Stimulated activated CD8-positive, alpha-beta memory T cell treated with anti-CD3 and anti-CD28 coated beads, Interleukin-7, amount 100 ng/mL, for 48 hours (primary cell): ENCODE data around the gene SOX9.

Experiments used
- DNase-seq, 2 donors: peaks; one replicate each; pipeline ENCODE4 v3.0.0-alpha.2; 2020; ENCODE audit warnings: low read depth in 1 of 2; ENCODE audit errors: extremely low read depth in 1 of 2

SOX9 gene

GRCh38 chr17:72120642-72121163 lies at the start of gene SOX9:
Gene SOX9, plus strand, starts transcription at chr17:72121020. Its CDS starts 372 bp downstream, at chr17:72121392.
- DNase-seq: no peak

GRCh38 chr17:72071330-72071729 lies 49.5 kb upstream of the SOX9 start:
- no peak for DNase-seq

- DNase-seq: no peak
These were observed 44.7 kb upstream of the SOX9 start for GRCh38 chr17:72075995-72076677.

DNA sequence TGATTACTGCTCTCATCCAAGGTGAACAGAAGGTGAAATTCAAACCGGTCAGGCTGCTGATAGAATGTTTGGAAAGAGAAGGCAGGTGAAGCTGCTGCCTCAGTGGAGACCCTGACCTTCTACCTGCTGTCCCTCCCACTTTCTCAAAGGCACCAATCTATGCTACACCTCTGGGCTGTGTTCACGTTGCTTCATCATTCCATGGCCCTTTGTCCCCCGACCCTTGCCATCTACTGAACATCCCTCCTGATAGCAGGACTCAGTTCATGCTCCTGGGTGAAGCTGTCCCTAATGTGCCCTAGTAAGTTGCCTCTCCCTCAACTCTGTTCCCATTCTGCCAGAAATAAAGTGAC lies 44.2 kb upstream of the SOX9 start:
- DNase-seq: no peak

DNA sequence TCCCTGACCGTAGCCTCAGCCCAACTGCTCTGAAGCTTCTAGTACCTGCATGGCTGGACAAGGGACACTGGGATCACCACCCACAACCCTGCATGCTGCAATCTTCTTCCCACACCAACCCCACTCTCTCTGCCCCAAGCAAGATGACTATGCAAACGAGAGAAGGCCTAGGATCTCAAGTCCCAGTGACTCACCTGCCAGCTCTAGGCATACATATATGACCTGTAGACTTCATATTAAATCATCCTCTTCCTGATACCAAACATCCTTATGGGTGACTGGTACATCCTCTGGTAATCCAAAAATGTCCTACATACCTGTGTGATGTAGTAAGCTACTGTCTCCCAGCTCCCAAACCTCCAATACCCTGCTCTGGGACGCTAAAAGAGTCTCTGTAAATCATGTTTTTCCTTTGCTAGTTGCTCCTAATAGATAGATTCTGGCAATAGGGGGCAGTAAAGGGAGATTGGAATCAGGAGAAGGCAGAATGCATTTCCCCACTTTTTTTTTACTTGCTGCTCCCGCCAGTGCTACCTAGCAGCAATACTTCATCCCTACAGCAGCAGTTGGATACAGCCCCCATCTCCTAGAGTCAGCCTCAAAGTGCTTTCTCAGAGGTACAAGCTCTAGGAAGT lies 43.4 kb upstream of the SOX9 start:
- no peak for DNase-seq

DNA sequence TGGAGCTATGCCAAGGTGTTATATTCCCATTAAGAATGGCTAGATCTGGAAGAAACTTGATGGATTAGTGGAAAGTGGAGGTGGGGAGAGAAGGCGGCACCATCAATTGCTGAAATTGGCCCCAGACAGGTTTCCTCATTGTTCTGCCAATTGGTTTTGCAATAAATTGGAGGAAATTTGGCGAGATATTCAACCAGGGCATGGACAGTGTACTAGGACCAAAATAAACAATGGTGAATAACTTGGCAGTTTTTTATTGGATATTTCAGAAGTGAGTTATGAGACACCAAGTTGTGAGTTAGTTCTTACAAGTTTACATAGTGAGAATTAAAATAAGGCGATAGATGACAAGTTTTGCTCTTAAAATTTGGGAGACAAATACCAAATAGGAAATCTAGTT lies 41.1 kb upstream of the SOX9 start:
- DNase-seq: no peak

- DNase-seq: no peak
These were observed 32.9 kb upstream of the SOX9 start for GRCh38 chr17:72087876-72088275.

- no peak for DNase-seq
These were observed 31.3 kb upstream of the SOX9 start for GRCh38 chr17:72089453-72089987.

- no peak for DNase-seq
These were observed 30.7 kb upstream of the SOX9 start for GRCh38 chr17:72090108-72090507.

DNA sequence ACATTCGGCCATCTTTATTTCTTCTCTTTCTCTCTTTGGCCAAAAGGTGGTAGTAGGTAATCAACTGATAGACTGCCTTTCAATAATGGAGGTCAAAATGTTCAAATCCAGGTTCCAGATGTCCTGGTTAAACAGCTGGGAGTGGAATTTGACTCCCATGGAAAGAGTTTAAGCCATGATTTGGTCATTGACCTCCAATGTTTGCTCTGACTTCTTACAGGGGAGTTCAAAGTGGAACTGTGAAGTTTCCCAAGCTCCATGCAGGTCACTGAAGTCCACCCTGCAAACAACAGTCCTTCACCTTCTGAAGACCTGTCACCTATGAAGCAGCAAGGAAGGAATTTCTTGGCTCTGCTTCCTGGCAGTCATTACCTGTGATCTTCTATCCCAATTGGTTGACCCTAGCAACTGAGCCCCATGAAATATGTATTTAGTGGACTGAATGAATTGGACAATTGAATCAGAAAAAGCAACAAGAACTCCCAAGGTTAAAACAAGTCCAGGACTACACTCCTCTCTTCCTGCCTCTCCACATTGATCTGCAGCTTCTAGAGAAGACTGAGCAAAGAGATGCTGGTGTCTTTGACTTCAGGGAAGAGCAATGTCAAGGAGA lies 28.0 kb upstream of the SOX9 start:
- DNase-seq: no peak

GRCh38 chr17:72093707-72094106 lies 27.1 kb upstream of the SOX9 start:
- DNase-seq: no peak

- DNase-seq: no peak
These were observed 25.5 kb upstream of the SOX9 start for GRCh38 chr17:72095316-72095715.

- DNase-seq: no peak
These were observed 23.7 kb upstream of the SOX9 start for GRCh38 chr17:72097144-72097543.

DNA sequence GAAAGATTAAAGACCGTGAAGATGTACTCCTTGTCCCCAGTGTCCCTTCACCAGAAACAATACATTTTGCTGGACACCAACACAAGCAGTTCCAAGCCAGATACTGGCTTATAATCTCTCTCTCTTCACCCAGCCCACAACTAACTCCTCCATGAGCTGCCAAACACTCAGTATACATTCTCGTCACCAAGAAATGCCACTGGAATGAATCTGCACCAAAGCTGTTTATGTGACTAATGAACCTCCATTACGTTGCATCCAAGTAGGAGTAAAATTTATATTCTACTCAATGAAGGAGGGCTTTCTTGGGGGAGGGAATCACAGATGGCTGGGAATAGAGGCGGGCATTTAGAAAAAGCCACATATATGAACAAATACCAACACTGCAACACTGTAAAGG lies 20.9 kb upstream of the SOX9 start:
- no peak for DNase-seq

DNA sequence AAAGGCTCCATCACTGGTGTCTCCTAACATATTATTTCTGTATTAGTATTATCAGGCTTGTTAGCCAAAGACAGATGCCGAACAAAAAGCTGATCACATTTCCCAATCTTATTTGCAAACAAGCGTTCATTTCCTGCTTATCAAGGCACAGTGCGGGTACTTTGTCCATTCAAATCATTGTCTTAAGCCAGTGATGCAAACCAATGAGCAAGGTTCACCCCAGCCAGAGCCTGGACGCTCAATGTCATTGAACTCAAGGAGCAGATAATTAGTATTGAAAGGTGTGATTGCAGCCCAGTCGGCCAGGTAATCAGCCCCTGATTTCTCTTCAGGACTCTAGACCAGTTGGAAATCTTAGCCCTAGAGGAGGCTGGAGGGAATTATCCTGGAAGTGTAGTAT lies 20.4 kb upstream of the SOX9 start:
- no peak for DNase-seq

GRCh38 chr17:72101526-72101925 lies 19.3 kb upstream of the SOX9 start:
- no peak for DNase-seq

DNA sequence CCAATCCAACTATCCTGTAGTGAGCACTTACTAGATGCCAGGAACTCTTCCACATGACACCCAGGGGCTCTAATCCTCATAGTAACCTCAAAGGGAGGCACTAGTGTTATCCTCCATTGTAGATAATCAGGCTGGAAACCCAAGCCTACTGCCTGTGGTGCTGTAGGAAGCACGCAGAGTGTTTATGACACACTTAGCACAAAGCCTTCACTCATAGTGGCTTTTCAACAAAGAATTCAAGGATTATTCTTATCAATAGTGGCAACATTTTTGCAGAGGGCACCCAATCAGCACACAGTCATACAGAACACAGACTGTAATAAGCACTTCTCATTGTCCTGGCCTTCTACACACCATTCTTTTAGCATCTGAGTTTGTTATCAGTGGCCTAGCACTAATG lies 18.5 kb upstream of the SOX9 start:
- no peak for DNase-seq

DNA sequence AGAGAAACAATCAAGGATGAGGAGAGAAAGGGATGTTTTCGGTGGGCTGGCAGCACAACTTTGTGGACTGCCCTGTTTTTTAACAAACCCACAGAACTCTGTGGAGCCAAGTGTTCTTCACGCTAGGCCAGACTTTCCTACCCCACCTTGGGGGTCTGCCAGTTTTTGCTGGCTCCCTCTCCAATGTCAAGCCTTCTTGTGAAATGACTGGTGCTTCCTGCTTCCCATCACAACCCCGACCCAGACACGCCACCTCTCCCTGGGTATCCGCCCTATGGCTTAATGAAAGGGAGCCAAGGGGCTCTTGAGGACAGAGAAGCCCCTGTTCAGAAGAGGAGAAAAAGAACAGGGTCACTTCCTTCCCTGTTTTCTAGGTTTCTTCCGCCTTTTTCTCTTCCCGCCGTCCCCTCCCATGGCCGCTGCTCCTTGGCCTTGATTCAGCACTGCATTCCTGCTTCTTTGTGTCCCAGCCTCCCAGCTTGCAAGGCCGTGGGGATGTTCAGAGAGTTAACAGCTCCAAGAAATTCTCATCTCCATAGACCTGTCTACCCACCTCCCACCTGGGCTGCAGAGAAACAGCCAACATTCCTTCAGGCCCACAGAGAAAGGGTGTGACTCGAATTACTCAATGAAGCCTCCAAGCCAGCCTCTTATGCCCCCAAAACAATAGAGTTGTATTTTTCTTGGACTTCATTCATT lies 16.5 kb upstream of the SOX9 start:
- DNase-seq: no peak

DNA sequence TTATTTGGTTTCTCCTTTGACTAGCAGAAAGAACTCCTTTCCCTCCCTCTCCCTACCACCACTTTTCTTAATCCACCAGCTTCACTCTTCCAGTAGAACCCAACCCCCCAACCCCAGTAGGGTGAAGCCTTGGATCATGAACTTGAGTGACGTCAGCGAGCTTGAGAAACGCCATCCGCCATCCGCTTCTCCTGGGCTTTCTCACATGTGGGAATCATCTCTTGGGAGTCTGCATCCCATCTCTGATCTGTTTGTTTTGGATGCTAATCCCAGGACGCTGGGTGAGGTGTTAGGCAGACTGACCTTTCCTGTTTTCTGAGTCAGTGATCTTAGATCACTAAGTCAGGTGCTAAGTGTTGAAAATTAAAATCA lies 16.0 kb upstream of the SOX9 start:
- DNase-seq: no peak

DNA sequence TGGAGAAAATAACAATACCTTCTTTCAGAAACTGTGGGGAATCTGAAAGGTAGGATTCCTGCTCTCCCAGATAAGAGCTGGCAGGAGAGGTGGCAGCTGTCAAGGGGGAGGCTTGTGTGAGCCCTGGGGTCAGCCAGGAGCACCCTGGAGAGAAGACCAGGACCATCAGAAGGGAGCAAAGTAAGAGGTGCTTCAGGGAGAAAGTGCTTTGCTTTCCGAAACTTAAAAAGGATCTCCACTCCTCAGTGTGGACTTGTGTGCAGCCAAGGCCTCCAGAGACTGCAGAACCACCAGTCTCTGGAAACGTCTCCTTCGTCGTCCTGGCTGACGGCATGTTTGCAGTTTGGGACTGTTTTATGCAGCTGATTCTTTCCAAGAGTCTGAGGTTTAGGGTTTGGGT lies 13.7 kb upstream of the SOX9 start:
- DNase-seq: no peak

DNA sequence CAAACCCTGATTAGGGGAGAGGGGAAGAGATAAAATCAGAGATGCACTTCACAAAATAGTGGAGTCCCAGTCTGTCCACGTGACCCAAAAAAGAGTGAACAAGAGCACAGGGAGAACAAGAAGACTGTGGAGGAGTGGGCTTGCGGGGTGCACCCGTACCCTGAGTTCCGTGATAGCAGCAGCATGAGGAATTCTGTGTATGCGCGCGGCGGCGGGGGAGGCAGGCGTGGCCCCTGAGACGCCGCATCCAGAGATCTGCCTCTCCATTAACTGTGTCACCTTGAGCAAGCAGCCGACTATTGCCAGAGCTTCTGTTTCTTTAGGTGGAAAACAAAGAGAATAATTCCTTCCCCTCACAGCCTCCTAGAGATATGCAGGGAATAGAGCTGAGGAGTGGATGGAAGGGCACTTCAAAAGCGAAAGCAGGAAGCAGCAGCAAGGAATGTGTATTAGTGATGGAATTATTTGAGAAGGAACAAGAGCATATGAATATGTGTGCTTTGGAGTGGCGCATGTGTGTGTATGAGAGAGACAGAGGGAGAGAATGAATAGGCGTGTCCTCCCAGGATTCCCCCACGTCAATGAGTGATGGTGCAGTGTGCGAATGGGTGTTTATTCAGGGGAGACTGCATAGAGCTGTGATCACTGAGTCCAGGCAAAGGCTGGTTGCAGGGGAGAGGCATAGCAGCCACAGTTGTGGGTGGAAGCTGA lies 10.4 kb upstream of the SOX9 start:
- DNase-seq: no peak
